HG02759 (cell line): Measurements from ENCODE around the gene KCNIP1.
A peak's percentile ranks its signal among the peaks of the same experiment; 100 is the strongest.

Experiments
- ATAC-seq: cut with Tn5 transposase; IDR thresholded peaks from one replicate; pipeline ENCODE4 v1.9.1; 2021; ENCODE audit warnings: mild to moderate bottlenecking, moderate library complexity; ENCODE audit not compliant: unreplicated experiment

KCNIP1 gene

GRCh38 chr5:170625221-170626165 is 121.7 kb downstream of the KCNIP1 start:
- no peak for ATAC-seq

GRCh38 chr5:170626507-170627150 is 122.8 kb downstream of the KCNIP1 start:
- ATAC-seq: no peak

DNA sequence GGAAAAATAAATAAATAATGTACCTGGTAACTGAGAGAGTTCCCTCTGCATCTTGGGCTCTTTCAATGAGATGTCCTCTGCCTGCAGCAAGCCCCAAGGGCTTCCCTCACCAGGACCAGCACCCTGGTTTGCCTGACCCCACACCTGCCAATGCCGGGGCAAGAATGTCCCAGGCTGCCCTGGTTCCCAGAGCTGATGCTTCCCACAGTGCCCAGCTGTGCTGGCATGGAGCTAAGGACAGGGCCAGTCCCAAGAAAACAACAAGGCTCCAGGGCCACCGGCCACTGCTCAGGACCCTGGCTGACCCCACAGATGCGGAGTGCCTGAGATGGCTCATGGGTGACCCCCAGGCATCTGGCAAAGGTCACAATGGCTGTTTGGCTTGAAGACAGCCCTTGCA is 123.5 kb downstream of the KCNIP1 start:
- ATAC-seq: no peak

DNA sequence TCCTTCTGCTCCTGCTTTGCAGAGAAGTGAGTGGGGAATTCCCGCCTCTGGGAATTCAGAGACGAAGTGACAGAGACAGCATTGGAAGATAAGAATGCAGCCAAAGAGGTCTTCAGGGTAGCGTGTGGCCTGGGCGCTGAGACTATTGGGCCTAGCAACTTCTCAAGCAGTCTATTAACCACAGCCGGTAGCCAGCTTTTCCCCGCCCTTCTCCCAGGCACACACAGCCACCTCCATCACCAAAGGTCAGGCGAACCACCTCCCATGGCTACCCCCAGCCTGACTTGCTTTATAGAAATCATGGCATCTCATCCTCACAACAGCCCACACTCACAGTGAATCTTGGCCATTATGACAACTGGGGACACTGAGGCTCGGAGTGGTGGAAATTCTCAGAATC is 124.2 kb downstream of the KCNIP1 start:
- no peak for ATAC-seq

DNA sequence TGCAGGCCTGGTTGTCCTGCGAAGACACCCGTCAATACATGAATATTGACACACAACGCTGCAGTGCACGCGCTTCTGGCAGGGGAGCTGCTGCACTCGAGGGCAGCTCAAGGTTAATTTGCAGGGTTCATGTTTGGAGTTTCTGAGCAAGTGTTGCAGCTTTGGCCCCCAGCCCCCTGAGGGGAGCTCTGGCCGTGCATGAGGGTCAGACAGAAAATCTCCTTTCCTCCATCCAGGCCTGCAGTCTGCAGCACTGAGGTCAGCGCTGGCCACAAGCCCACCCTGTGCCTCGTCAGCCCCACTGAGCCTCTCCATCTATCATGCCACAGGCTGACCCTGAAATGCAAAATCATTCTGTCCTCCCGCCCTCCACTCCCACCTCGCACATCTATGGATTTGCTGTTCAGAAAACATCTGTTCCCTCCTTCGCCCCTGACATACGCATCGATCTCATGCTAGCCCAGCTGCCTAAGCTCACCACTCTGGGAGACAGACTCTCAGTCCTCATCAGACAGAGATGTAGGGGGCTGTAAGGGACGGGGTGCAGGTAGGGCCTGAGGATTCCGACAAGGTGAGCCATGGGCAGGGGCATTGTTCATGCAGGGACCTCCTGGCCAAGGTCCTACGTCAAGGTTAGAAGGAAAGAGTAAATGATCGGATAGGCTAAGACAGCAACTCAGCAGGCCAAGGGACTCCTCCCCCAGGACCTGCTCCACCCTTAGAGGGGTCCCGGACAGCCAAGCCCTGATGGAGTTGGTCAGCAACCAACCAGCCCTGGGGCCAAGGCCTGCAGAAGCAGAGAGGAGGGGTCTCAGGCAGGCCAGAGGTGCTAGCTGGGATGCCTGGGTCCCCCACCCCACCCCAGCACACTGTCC is 125.1 kb downstream of the KCNIP1 start:
- ATAC-seq: no peak

GRCh38 chr5:170629566-170630175 is 125.9 kb downstream of the KCNIP1 start:
- ATAC-seq: no peak

DNA sequence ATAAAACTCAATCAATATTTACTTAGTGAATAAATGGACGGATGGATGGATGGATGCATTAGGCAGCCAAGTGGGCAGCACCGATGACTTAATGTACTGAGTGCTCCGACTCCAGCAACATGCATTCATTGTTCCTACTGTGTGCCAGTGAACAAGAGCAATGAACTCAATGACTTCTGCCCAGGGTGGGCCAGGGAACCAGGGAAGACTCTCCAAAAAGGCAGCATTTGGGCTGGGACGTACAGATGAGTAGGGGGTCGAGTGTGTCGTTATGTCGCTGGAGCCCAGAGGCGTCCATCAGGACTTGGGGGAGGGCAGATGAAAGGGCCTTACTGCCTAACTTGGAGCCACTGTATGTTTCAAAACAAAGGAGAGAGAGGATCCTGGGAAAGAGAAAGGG is 126.4 kb downstream of the KCNIP1 start:
- ATAC-seq: no peak

DNA sequence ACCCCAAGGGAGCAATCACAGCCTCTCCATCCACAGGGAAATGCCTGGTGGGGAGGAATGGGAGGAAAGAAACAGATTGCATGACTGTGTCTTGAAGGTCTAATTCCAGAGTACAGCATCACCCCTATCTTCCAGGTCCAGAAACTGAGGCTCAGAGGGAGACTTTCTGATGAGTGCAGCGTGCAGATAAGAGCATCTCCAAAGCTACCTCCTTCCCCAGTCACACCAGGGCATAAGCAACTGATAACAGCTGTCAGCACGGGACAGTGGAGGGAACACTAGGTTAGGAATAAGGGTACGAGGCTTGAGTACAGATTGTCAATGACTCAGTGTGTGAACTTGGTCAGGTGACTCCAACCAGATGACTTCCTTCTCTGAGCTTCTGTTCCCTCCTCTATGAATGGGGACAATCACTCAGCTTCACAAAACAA is 126.9 kb downstream of the KCNIP1 start:
- no peak for ATAC-seq

GRCh38 chr5:170631466-170632195 is 127.8 kb downstream of the KCNIP1 start:
- ATAC-seq: no peak

GRCh38 chr5:170632266-170632984 is 128.6 kb downstream of the KCNIP1 start:
- no peak for ATAC-seq

- ATAC-seq: peak; percentile 73
Measured at GRCh38 chr5:170632985-170633234, 129.1 kb downstream of the KCNIP1 start.

DNA sequence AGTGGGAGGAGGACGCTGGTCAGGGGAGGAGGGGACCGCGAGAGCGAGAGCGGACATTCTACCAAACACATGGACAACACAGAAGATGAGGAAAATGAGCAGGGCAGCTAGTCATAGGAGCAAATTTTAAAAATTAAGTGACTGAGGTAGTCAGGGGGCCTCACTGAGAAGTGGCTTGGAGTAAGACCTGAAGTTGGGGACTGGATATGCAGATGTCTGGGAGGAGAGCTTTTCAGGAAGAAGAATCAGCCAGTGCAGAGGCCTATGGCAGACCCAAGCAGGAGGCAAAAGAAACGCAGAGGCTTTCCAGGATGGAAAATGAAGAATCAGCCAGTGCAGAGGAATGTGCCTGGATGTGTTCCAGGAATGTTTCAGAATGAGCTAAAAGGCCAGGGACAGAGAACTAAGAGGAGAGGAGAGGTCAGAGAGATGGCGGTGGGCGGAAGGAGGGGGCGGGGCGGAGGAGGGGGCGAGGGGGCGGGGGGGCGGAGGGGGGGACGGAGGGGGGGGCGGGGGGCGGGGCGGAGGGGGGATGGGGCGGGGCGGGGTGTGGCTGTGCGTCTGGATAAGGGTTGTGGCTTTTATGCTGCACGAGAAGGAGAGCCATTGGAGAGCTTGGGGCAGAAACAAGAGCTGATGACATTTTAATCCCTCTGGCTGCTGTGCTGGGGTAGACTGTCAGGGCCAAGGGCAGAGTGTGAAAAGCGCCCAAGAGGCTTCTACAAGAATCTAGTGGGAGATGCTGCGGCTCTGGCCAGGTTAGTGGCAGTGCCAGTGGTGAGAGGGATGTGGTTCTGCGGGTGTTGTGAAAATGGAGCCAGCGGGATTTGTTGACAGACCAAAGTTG is 129.6 kb downstream of the KCNIP1 start:
- no peak for ATAC-seq

GRCh38 chr5:170634256-170634990 is 130.6 kb downstream of the KCNIP1 start:
- ATAC-seq: no peak

- no peak for ATAC-seq
Measured at GRCh38 chr5:170635706-170636105, 131.9 kb downstream of the KCNIP1 start.

DNA sequence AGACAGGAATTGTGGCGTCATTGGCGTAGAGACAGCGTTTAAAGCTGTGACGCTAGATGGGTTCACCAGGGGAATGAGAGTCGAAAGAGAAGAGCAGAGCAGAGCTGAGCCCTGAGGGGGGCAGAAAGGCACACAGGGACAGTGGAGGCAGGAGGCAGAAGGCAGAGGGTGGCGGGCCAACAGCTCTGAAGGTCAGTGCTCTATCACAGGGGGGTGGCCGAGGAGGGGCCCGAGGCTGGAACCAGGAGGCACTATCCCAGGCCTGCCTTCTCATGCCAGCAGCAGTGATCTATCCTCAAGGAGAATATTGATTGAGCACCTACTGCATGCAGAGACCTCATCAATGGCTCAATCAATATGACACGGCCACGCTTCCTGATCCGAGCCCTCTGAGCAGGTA is 132.4 kb downstream of the KCNIP1 start:
- no peak for ATAC-seq

DNA sequence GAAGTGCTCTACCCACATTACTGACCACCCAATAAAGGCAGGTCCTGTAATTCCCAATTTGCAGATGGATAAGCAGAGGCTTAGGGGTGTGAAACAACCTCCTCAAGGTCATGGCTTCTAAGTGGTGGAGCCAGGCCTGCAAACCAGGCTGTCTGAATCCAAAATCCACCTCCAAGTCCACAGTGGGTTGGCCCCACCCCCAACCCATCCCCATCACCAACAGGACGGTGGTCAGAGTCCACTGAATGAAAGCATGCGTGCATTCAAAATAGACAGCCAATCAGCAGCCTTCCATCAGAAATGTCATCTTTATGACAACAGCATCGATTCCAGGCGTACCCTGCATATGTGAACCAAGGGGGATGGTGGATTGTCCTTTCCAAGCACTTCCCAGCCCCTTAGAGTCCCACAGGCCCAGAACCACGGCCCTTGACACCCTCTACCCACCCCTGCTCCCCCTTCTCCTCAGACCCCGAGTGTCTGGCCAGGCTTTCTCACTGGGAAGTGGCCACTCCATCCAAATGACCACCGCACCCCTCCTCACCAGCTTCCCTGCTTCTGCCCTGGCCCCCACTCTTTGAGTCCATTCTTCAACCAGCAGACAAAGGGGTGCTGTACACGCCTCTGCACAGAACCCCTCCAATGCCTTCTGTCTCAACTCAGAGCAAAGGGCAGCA is 133.1 kb downstream of the KCNIP1 start:
- no peak for ATAC-seq

GRCh38 chr5:170638051-170638450 is 134.2 kb downstream of the KCNIP1 start:
- no peak for ATAC-seq
